ENCODE data around the gene PRH1.

The PRH1 gene

DNA sequence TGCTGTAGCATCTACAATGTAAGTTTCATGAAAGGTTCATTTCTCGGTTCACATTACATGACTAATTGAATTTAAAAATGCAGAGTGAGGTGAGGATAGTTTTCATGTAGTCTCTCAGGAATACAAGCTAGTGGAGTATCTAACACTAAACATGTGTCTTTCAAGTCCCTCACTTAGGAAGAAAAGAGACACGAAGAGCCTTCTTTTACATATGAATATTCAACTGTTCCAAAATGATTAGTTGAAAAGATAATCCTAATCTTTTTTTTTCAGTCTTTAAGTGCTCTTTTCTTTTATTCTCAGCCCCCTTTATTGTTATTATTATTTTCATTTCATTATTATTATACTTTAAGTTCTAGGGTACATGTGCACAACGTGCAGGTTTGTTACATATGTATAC is 45.6 kb downstream of the PRH1 start:
- no peak for DNase-seq
